Progenitor cell of endocrine pancreas (in vitro differentiated cells): ENCODE data around the gene EDN1. TPM values are rescaled to one million over a fixed set of nuclear protein-coding genes. Genes with fewer than 3 reads are reported as not detected.

Experiments used
- DNase-seq: peaks from one replicate; pipeline ENCODE4 v3.0.0; 2021; ENCODE audit warnings: low spot score; ENCODE audit not compliant: unreplicated experiment
- H3K27ac Mint-ChIP-seq: 2 replicates; pipeline ENCODE4 v1.8.0; 2021; ENCODE audit warnings: mild to moderate bottlenecking, moderate library complexity, mixed read lengths
- H3K27me3 Mint-ChIP-seq: 2 replicates; pipeline ENCODE4 v1.8.0; 2021; ENCODE audit warnings: mixed read lengths
- H3K36me3 Mint-ChIP-seq: 2 replicates; pipeline ENCODE4 v1.8.0; 2022; ENCODE audit warnings: mixed read lengths; ENCODE audit not compliant: insufficient read depth
- H3K4me1 Mint-ChIP-seq: 2 replicates; pipeline ENCODE4 v1.8.0; 2021; ENCODE audit warnings: low read depth, mixed read lengths
- H3K4me3 Mint-ChIP-seq: 2 replicates; pipeline ENCODE4 v1.8.0; 2021; ENCODE audit warnings: low read depth, mild to moderate bottlenecking, moderate library complexity, mixed read lengths
- H3K9me3 Mint-ChIP-seq: 2 replicates; pipeline ENCODE4 v1.8.0; 2021; ENCODE audit warnings: low read depth, mixed read lengths
- CTCF ChIP-seq: fragments of 200-600 bp; sonication (generic); IDR thresholded peaks from one replicate; pipeline ENCODE4 v1.5.0; 2021; ENCODE audit warnings: antibody characterized with exemption, mild to moderate bottlenecking; ENCODE audit not compliant: unreplicated experiment
- total RNA-seq: library from RNA; stranded (reverse); gene quantifications from 2 replicates; pipeline ENCODE4 v1.2.1, GENCODE V29; 2021

The EDN1 gene
- total RNA-seq, 1 donor from 2014 or later: 2.0 TPM

- Mint-ChIP-seq H3K4me1 (peaks cover 16% of the 10 kb centered on the region), H3K27ac (no peak overlapping the region), H3K27me3 (peaks cover 16% of the 10 kb centered on the region), H3K4me3 (no peak overlapping the region), H3K9me3 (no peaks in the 10 kb centered on the region), H3K36me3 (peaks cover 2% of the 10 kb centered on the region)
- no peak for DNase-seq
- no peak for TF ChIP-seq CTCF
Measured at GRCh38 chr6:12297363-12298016, 7.3 kb downstream of the EDN1 start.

- TF ChIP-seq CTCF: no peak
- Mint-ChIP-seq H3K27ac (no peak overlapping the region), H3K4me3 (no peak overlapping the region)
Measured at GRCh38 chr6:12298017-12298978, 8.1 kb downstream of the EDN1 start.

DNA sequence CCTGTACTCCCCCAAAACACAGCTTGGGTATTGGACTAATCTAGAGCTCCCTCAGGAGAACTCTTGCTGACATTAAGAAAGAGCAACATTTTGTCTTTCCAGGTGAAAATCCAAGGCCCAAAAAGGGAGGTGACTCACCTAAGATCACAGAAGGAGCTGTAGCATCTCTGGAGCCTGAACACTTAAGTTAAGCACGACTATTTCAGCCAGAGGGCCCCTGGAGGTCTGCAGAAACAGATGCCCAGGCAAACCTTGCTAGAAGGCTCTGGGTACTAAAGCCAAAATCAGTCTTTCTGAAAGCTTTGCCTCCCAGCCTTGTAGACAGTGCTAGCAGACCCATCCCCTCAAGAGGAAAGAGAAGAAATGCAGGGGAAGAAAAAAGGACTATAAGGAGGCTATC, 8.8 kb downstream of the EDN1 start:
- Mint-ChIP-seq H3K36me3 (peaks cover 2% of the 10 kb centered on the region), H3K9me3 (no peaks in the 10 kb centered on the region), H3K4me1 (peaks cover 15% of the 10 kb centered on the region), H3K27ac (no peak overlapping the region), H3K27me3 (peaks cover 5% of the 10 kb centered on the region), H3K4me3 (no peak overlapping the region)
- TF ChIP-seq CTCF: no peak
- DNase-seq: no peak

More at GRCh38 chr6:12298017-12298978, 8.1 kb downstream of the EDN1 start:
- peaks cover 2% of the 10 kb centered on the region for H3K36me3 Mint-ChIP-seq
- peaks cover 10% of the 10 kb centered on the region for H3K27me3 Mint-ChIP-seq
- DNase-seq: no peak
- H3K9me3 Mint-ChIP-seq: no peaks in the 10 kb centered on the region
- peaks cover 15% of the 10 kb centered on the region for H3K4me1 Mint-ChIP-seq

DNA sequence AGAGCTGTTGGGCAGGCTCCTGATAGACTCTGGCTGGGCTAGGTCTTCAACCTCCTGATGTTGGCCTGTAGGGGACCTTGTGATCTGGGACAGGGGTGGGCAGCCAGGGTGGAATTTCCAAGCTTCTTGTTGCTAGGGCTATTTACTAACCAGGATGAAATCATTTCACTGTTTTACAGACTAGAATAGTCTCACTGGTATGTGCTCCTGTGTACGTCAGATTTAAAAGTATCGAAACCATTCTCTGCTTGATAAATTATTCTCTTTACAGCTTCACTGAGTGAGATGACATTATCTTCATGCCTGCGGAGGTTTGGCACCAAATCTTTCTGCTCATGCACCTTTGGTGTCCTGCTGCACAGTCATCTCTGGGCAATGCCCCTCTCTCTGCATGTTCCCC, 10.9 kb downstream of the EDN1 start:
- no peak for TF ChIP-seq CTCF
- Mint-ChIP-seq H3K4me3 (no peak overlapping the region), H3K27me3 (peaks cover 3% of the 10 kb centered on the region), H3K36me3 (no peaks in the 10 kb centered on the region), H3K9me3 (no peaks in the 10 kb centered on the region), H3K4me1 (peaks cover 12% of the 10 kb centered on the region), H3K27ac (no peak overlapping the region)
- no peak for DNase-seq

DNA sequence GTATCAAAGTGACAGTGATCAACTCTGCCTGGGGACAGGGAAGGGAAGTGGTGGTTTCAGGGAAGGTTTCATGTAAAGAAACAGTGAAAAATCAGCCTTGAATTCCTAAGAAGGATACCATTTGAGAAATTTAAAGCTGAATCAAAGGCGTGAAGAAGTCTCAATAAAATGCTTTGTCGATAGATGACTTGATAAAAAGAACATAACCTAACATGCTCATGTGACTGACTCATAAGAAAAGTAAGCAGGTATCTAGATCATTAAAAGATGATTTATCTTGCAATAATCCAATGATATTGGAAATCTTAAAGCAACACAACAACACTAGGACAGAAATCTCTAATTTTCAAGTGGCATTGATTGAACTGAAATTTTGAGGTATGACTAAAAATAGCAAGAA, 14.3 kb downstream of the EDN1 start:
- no peak for TF ChIP-seq CTCF
- no peaks in the 10 kb centered on the region for H3K9me3 Mint-ChIP-seq
- DNase-seq: no peak
- no peak overlapping the region for H3K4me3 Mint-ChIP-seq
- H3K4me1 Mint-ChIP-seq: no peaks in the 10 kb centered on the region
- no peak overlapping the region for H3K27ac Mint-ChIP-seq
- peaks cover 3% of the 10 kb centered on the region for H3K27me3 Mint-ChIP-seq
- no peaks in the 10 kb centered on the region for H3K36me3 Mint-ChIP-seq
